Right cardiac atrium (tissue), 5 donors: ENCODE data around the gene PPP1R7. TPM values are rescaled to one million over a fixed set of nuclear protein-coding genes. Genes with fewer than 3 reads are reported as not detected.

ENCODE experiments used
- ATAC-seq, 2 donors: fragments of 200-7000 bp; cut with Tn5 transposase; one replicate each; pipeline versions ENCODE4 v1.8.0 to v1.9.1; 2020; ENCODE audit warnings: moderate library complexity in 2 of 2, mild to moderate bottlenecking in 1 of 2
- DNase-seq, 3 donors: peaks; one replicate each; pipeline ENCODE4 v3.0.0-alpha.2; 2020
- H3K27ac ChIP-seq: one replicate; pipeline ENCODE4 v1.5.1; 2013; ENCODE audit warnings: mild to moderate bottlenecking, low read length, control low read depth, moderate library complexity
- H3K27me3 ChIP-seq: one replicate; pipeline ENCODE4 v1.6.1; 2013; ENCODE audit not compliant: control insufficient read depth, insufficient read depth
- H3K4me1 ChIP-seq: one replicate; pipeline ENCODE4 v1.6.1; 2013; ENCODE audit warnings: low read length; ENCODE audit not compliant: control insufficient read depth, insufficient read depth
- H3K4me3 ChIP-seq: one replicate; pipeline ENCODE4 v1.5.1; 2013; ENCODE audit warnings: low read length, control low read depth
- H3K9me3 ChIP-seq: one replicate; pipeline ENCODE4 v1.6.1; 2013; ENCODE audit warnings: low read length; ENCODE audit not compliant: control insufficient read depth
- WGBS: extraction: QIAGEN DNeasy Blood & Tissue Kit; methylation state at CpG from one replicate; pipeline ENCODE4 v1.1.7; 2013; 5-methylcytosine and 5-hydroxymethylcytosine counted together
- intact Hi-C, 4 donors: fragments of 100-400 bp; cut with DNase I; formaldehyde crosslinking; loops; one replicate each; pipeline versions ENCODE4 v1.11.0 to v1.14.0; 2022 to 2023
- polyA plus RNA-seq: library from polyadenylated mRNA; stranded (reverse); fragments of 200-250 nt; gene quantifications from one replicate; pipeline ENCODE4 v1.2.3, GENCODE V29; 2013
- total RNA-seq, 4 donors: library from RNA; stranded (reverse); fragmentation: NEBNext Ultra II Directional; extraction: Animal tissue kit (Norgen Biotek cat#: 25700); gene quantifications; one replicate each; pipeline ENCODE4 v1.2.1, GENCODE V29; 2021
- donor health status: healthy with polysubstance abuse.
- donor health status: DM: no; HTN: yes; CAD: no.
- donor health status: DM: no; HTN: no; CAD: no.
- donor health status: DM: no; HTN: yes; CAD: no; lungs with severe emphysema.
- donor health status: DM: yes; HTN: yes; CAD: no.

PPP1R7 gene
- total and polyA plus RNA-seq, 5 donors: 57.7 to 112 (median 73.9) TPM

GRCh38 chr2:241141214-241141770, 9.0 kb upstream of the PPP1R7 start:
- WGBS: 95% methylated on average over 14 of the region's 14 CpGs
- Histone ChIP-seq H3K27me3 (no peaks in the 10 kb centered on the region), H3K9me3 (no peaks in the 10 kb centered on the region), H3K4me1 (no peaks in the 10 kb centered on the region), H3K4me3 (no peak overlapping the region), H3K27ac (no peak overlapping the region)
- intact Hi-C loops: no loop called here
- ATAC-seq (no peak), DNase-seq (peak in 1 of 3 donors; percentile 7)

DNA sequence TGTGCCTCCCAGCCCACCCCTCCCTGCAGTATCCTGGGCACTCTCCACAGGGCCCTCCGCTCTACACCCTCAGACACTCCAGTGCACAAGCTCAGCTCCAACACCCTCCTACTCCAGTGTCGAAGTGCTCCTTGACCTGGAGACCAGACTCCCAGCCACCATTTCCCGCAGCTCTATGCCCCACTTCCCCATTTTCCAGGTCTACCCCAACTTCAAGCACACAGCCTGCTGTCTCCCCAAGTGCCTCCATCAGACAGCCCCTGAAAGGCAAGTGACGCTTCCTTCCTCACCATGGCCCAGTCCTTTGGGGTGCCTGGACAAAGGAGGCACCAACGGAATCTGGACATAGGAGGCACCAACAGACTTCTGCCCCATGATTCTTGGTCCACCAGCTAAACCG, 8.2 kb upstream of the PPP1R7 start:
- no peak overlapping the region for H3K4me3 ChIP-seq
- no peaks in the 10 kb centered on the region for H3K27me3 ChIP-seq
- DNase-seq: peak in 1 of 3 donors; percentile 0
- no peaks in the 10 kb centered on the region for H3K9me3 ChIP-seq
- intact Hi-C loops: no loop called here
- 93% methylated on average over 6 of the region's 6 CpGs for WGBS
- ATAC-seq: no peak
- H3K4me1 ChIP-seq: no peaks in the 10 kb centered on the region
- no peak overlapping the region for H3K27ac ChIP-seq

- whole genome bisulfite sequencing: 92% methylated on average over 9 of the region's 9 CpGs
- H3K4me3 ChIP-seq: no peak overlapping the region
- intact Hi-C loops: no loop called here
- no peak overlapping the region for H3K27ac ChIP-seq
- ATAC-seq: no peak
- no peaks in the 10 kb centered on the region for H3K4me1 ChIP-seq
- peak in 1 of 3 donors; percentile 1 for DNase-seq
- H3K9me3 ChIP-seq: no peaks in the 10 kb centered on the region
- H3K27me3 ChIP-seq: no peaks in the 10 kb centered on the region
Observed at GRCh38 chr2:241142593-241142992, 7.7 kb upstream of the PPP1R7 start.

DNA sequence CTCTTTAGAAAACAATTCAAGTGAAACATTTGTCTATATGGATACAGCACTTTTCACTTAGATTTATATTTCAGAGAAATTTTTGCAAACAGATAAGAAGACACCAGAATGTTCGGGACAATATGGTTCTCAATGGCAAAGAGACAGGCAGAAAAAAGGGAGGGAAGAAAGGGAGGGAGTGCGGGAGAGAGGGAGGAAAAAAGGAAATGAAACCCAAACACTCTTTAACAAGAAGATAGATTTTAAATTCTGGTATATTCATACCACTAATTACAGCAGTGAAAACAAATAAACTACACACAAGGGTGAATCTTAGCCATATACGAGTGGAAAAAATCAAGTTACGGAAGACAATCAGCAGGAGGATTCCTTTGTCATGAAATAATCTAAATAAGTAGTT, 4.0 kb upstream of the PPP1R7 start:
- intact Hi-C loops: no loop called here
- H3K4me3 ChIP-seq: no peak overlapping the region
- peaks cover 3% of the 10 kb centered on the region for H3K4me1 ChIP-seq
- H3K27me3 ChIP-seq: no peaks in the 10 kb centered on the region
- no peaks in the 10 kb centered on the region for H3K9me3 ChIP-seq
- DNase-seq (no peak), ATAC-seq (no peak)
- no peak overlapping the region for H3K27ac ChIP-seq
- 80% methylated on average over 4 of the region's 4 CpGs for WGBS

DNA sequence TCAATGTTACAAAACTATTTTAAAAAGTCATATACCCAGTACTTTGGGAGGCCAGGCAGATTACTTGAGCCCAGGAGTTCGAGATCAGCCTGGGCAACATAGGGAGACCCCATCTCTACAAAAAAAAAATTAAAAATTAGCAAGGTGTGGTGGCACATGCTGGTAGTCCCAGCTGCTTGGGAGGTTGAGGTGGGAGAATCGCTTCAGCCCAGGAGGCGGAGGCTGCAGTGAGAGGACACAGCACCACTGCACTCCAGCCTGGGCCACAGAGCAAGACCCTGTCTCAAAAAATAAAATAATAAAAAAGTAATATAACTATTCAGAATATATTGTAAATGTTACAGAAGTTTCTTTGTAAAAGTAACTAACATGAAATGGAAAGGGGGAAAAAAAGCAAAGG, 2.9 kb upstream of the PPP1R7 start:
- Histone ChIP-seq H3K9me3 (no peaks in the 10 kb centered on the region), H3K27me3 (no peaks in the 10 kb centered on the region), H3K4me3 (no peak overlapping the region), H3K4me1 (peaks cover 3% of the 10 kb centered on the region), H3K27ac (no peak overlapping the region)
- ATAC-seq (no peak), DNase-seq (peak in 1 of 3 donors; percentile 2)
- intact Hi-C loops: no loop called here
- 96% methylated on average over 3 of the region's 3 CpGs for WGBS

DNA sequence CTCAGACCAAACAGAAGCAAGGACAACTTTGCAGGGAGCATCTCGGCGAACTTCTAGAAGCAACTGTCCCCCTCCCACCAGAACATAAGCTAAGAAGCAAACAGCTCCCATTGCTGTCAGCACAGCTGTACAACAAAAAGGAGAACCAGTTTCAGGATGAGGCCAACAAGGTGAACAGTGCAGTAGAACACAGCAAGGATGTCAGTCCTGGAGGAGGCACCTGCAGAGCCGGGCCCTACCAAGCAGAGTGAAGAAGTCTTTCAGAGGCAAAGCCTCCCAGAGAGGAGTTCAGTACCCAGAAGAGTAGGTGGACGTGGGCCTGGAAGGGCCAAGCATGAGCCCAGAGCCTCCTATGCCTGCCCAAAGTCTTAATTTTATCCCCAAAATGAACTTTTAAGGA, 2.0 kb upstream of the PPP1R7 start:
- H3K4me3 ChIP-seq: no peak overlapping the region
- intact Hi-C loops: no loop called here
- H3K27ac ChIP-seq: no peak overlapping the region
- no peaks in the 10 kb centered on the region for H3K9me3 ChIP-seq
- H3K27me3 ChIP-seq: no peaks in the 10 kb centered on the region
- no peak for ATAC-seq
- peak in 1 of 3 donors; percentile 4 for DNase-seq
- peaks cover 3% of the 10 kb centered on the region for H3K4me1 ChIP-seq
- 87% methylated on average over 4 of the region's 4 CpGs for WGBS

- DNase-seq (peak; percentile 94 to 97 (median 95)), ATAC-seq (peak; percentile 96 to 97)
- Histone ChIP-seq H3K4me3 (peak within 1 kb of the TSS; percentile 99), H3K9me3 (no peaks in the 10 kb centered on the region), H3K27ac (no peak within 1 kb of the TSS), H3K27me3 (no peaks in the 10 kb centered on the region), H3K4me1 (peaks cover 3% of the 10 kb centered on the region)
- intact Hi-C loops: no loop called here
- WGBS: under 1% methylated on average over 88 of the region's 88 CpGs
Observed at GRCh38 chr2:241148891-241149674, 1.2 kb upstream of the PPP1R7 start, which contains the start of gene PASK. Gene PASK, minus strand, starts transcription at chr2:241149472. Its CDS starts 6,440 bp downstream, at chr2:241143032.

DNA sequence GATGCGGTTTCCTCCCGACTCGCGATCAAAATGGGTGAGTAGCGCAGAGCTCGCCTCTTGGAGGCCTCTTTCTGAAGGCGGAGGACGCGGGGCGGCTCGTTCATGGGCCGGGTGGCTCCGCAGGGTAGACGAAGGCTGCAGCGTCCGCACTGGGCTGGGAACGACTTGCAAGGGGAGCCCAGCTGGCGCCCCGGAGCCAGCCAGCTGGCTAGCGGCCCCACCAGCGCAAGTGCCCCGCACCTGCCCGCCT, 667 bp upstream of the PPP1R7 start:
- ATAC-seq: peak; percentile 23 to 38
- H3K9me3 ChIP-seq: no peaks in the 10 kb centered on the region
- intact Hi-C loops: no loop called here
- peak overlapping the region; percentile 99 for H3K4me3 ChIP-seq
- H3K27ac ChIP-seq: no peak overlapping the region
- DNase-seq: no peak
- H3K27me3 ChIP-seq: no peaks in the 10 kb centered on the region
- peaks cover 3% of the 10 kb centered on the region for H3K4me1 ChIP-seq
- under 1% methylated on average over 23 of the region's 23 CpGs for WGBS

- ATAC-seq: peak; percentile 6 to 37
- DNase-seq: peak in 2 of 3 donors; percentile 59 to 84
- Histone ChIP-seq H3K4me3 (peak overlapping the region; percentile 99), H3K4me1 (peaks cover 3% of the 10 kb centered on the region), H3K27ac (peak overlapping the region; percentile 78), H3K9me3 (no peaks in the 10 kb centered on the region), H3K27me3 (no peaks in the 10 kb centered on the region)
- WGBS: 6% methylated on average over 37 of the region's 37 CpGs
- intact Hi-C loops: no loop called here
Observed at GRCh38 chr2:241150660-241151530, 628 bp downstream of the PPP1R7 start.

- intact Hi-C loops: no loop called here
- no peak overlapping the region for H3K27ac ChIP-seq
- DNase-seq: no peak
- no peak for ATAC-seq
- H3K9me3 ChIP-seq: no peaks in the 10 kb centered on the region
- WGBS: 72% methylated on average over 8 of the region's 8 CpGs
- H3K27me3 ChIP-seq: no peaks in the 10 kb centered on the region
- H3K4me3 ChIP-seq: no peak overlapping the region
- peaks cover 3% of the 10 kb centered on the region for H3K4me1 ChIP-seq
Observed at GRCh38 chr2:241151934-241152660, 1.8 kb downstream of the PPP1R7 start.
